ENCODE results near the gene DLX6. TPM values are rescaled to one million over a fixed set of nuclear protein-coding genes. Genes with fewer than 3 reads are reported as not detected.
A peak's percentile ranks its signal among the peaks of the same experiment; 100 is the strongest.
"Not testable (repeated sequence)": the region's sequence is repeated elsewhere in the genome, so short reads cannot be mapped to it uniquely, and the experiment has no call there.

Gene DLX6
- total RNA-seq, 4 donors from 2014 or later = not detected

DNA sequence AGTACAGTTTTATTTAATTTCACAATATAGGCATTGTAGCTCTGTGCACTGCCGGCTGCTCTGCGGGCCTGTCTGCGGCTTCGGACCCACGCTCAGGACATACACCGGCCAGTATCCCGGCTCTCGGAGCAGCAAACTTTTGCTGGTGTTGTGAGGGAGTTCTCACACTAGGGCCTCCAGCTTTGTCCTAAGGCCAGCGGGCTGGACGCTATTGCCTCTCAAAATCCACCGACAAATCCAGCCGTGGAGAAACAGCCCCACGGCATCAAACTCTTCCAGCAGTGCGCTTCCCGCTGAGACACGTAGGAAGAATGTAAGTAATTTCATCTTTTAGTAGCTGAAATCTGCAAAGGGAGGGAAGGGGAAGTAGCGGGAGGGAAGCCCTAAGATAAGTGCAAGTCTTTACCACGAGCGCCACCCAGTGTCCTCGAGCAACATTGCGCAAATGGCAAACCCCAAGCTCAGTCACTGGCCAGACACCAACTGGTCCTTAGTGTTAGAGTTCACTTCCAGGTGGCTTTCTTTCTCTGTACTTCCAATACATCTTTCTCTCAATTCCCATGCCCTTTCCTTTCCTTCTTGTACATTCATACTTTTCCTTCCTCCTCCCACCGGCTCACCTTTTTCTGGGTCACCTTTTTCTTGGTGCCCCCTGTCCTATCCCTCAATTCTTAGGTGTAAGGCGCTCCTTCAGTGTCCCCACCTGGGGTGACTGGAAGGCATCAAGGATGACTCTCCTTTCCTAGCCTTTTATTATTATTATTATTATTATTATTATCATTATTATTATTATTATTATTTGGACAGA, 22.3 kb downstream of the DLX6 start:
- TF ChIP-seq CTCF (IDR thresholded peaks at IDR 0.05) (peak; percentile 67 to 80 (median 77)), POLR2AphosphoS5 (IDR thresholded peaks at IDR 0.05) (no peak)
- Histone ChIP-seq H3K27ac (no peak overlapping the region), H3K4me1 (peaks cover 0 to 32% (median 22%) of the 10 kb centered on the region in 4 donors), H3K4me3 (peak overlapping the region in 3 of 4 donors; percentile 0 to 48 (median 7)), H3K9me3 (no peaks in the 10 kb centered on the region), H3K36me3 (no peaks in the 10 kb centered on the region), H3K27me3 (peaks cover 93% of the 10 kb centered on the region)
- in situ Hi-C loops (cut with MboI; ENCODE audit: low pct_ligation_motif_present in 1 of 4, low pct_unique_long_range_greater_than_20kb in 1 of 4, low sequenced_read_pairs in 3 of 4) = loop anchor here (5.0 to 25.0 kb wide), 3 partner anchors 955 to 1115 kb away; no protein-coding TSS in a partner anchor
- 0 to 6% methylated on average over 4 to 23 of the region's 23 CpGs for WGBS, 2 donors (ENCODE audit: low coverage in 1 of 2)
- intact Hi-C loops (cut with DNase I; ENCODE audit: low total_unique reads) = loop anchor here (10.0 kb wide), 2 partner anchors 953 to 1113 kb away; no protein-coding TSS in a partner anchor
- DNase-seq = peak; percentile 70

DNA sequence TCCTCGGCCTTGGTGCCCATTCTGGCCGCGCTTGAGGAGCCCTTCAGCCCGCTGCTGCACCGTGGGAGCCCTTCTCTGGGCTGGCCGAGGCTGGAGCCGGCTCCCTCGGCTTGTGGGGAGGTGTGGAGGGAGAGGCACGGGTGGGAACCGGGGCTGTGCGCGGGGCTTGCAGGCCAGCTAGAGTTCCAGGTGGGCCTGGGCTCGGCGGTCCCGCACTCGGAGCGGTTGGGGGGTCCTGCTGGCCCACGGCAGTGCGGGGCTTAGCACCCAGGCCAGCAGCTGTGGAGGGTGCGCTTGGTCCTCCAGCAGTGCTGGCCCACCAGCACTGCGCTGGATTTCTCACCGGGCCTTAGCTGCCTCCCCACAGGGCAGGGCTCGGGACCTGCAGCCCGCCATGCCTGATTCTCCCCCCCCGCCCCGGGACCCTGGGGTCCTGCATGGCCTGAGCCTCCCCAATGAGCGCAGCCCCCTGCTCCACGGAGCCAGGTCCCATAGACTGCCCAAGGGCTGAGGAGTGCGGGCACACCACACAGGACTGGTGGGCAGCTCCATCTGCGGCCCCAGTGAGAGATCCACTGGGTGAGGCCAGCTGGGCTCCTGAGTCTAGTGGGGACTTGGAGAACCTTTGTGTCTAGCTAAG, 29.0 kb downstream of the DLX6 start:
- peaks cover 33% of the 10 kb centered on the region for H3K27me3 ChIP-seq
- 91 to 100% methylated on average over 1 to 25 of the region's 30 CpGs for WGBS, 2 donors (ENCODE audit: low coverage in 1 of 2)
- H3K36me3 ChIP-seq; intact Hi-C loops (cut with DNase I; ENCODE audit: low total_unique reads); H3K4me1 ChIP-seq; DNase-seq; H3K4me3 ChIP-seq; H3K27ac ChIP-seq; H3K9me3 ChIP-seq: not testable (repeated sequence)
- in situ Hi-C loops (cut with MboI; ENCODE audit: low pct_ligation_motif_present in 1 of 4, low pct_unique_long_range_greater_than_20kb in 1 of 4, low sequenced_read_pairs in 3 of 4) = loop anchor here (10.0 to 25.0 kb wide), 4 partner anchors 960 to 1122 kb away; no protein-coding TSS in a partner anchor

DNA sequence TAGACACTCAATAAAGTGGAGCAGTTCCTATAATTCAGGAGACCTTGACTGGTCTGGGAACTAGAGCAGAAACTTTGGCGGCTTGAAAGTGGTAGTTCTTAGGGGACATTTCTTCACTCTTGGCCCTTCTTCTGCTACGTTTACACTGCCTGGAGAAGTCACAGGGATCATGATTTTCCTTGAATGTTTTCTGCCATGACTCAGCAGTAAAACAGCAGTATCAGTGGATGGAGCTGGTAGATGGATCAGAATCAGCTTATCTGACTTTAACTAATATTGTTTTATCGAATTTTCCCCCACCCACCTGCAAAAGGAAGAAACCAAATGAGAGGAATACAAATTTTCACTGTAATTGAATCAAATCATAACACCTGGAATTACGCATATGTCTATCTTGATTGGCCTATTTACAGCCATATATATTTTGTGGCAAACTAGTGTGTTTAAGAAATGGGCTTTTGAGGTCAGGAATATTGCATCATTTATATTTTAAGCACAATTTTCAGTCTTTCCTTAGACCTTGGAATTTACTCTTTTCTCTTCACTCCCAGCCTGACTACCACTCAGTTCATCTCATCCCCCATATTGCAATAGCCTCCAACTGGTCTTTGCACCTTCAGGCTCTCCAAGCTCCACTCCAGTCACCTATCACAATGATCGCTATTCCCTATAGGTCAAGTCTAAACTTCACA, 34.2 kb downstream of the DLX6 start:
- H3K9me3 ChIP-seq = no peaks in the 10 kb centered on the region
- peaks cover 28% of the 10 kb centered on the region for H3K27me3 ChIP-seq
- H3K4me3 ChIP-seq = no peak overlapping the region
- H3K4me1 ChIP-seq = no peaks in the 10 kb centered on the region
- DNase-seq = no peak
- no peak overlapping the region for H3K27ac ChIP-seq
- TF ChIP-seq CTCF (IDR thresholded peaks at IDR 0.05) (no peak), POLR2A (IDR thresholded peaks at IDR 0.05) (no peak), POLR2AphosphoS5 (IDR thresholded peaks at IDR 0.05) (no peak), EP300 (IDR thresholded peaks at IDR 0.05; ENCODE audit: low read depth) (no peak)
- 65 to 72% methylated on average over 5 of the region's 5 CpGs for WGBS, 2 donors (ENCODE audit: low coverage in 1 of 2)
- no peaks in the 10 kb centered on the region for H3K36me3 ChIP-seq
- intact Hi-C loops (cut with DNase I; ENCODE audit: low total_unique reads) (no loop called here), in situ Hi-C loops (cut with MboI; ENCODE audit: low pct_ligation_motif_present in 1 of 4, low pct_unique_long_range_greater_than_20kb in 1 of 4, low sequenced_read_pairs in 3 of 4) (loop anchor here (10.0 to 25.0 kb wide), 4 partner anchors 965 to 1127 kb away; no protein-coding TSS in a partner anchor)

DNA sequence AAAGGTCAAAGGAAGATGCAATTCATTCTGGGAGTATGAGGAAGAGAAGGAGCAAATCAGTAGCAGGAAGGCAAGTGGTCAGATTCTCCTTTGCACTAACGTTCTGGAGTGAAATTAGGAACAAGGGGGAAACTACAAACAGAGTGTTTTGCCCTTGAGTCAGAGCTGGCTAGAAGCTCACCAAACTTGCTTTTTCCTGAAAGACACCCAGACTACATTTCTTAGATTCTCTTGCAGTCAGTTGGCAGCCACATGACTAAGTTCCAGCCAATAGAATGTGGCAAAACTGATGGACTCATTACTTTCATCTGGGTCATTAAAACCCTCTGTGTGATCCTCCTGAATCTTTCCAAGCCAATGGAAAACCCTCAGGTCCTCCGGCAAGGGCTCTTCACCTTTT, 37.9 kb downstream of the DLX6 start:
- DNase-seq = no peak
- Histone ChIP-seq H3K9me3 (no peaks in the 10 kb centered on the region), H3K4me1 (no peaks in the 10 kb centered on the region), H3K27me3 (peaks cover 29% of the 10 kb centered on the region), H3K4me3 (no peak overlapping the region), H3K27ac (no peak overlapping the region), H3K36me3 (no peaks in the 10 kb centered on the region)
- intact Hi-C loops (cut with DNase I; ENCODE audit: low total_unique reads) (no loop called here), in situ Hi-C loops (cut with MboI; ENCODE audit: low pct_ligation_motif_present in 1 of 4, low pct_unique_long_range_greater_than_20kb in 1 of 4, low sequenced_read_pairs in 3 of 4) (loop anchor here in 3 of 4 donors (25.0 kb wide), 2 partner anchors 981 to 1131 kb away; no protein-coding TSS in a partner anchor)
- no peak for TF ChIP-seq EP300 (IDR thresholded peaks at IDR 0.05; ENCODE audit: low read depth)
- 53 to 86% methylated on average over 1 to 2 of the region's 2 CpGs for WGBS, 2 donors (ENCODE audit: low coverage in 1 of 2)

Small RNA genes lying within 50 kb of the gene (small RNA-seq; reads per million reads assigned to genes)
- gene RF01778 = 0 reads per million in 4 donors
- 0 reads per million in 4 donors for gene RF01887
- gene RF01888 = 0 reads per million in 4 donors

Other genes with a start within 250 kb of the DLX6 start
- not detected for gene DLX5, start 19.3 kb downstream of the DLX6 start, total RNA-seq
- gene SDHAF3, start 112.1 kb downstream of the DLX6 start, total RNA-seq = 1 to 10 TPM in 2 of 4 donors, under 1 TPM in 1, not detected in 1; 0.60 to 7.5 (median 5.3) TPM

All from transverse colon (tissue), 4 donors.